Fibroblast of lung (primary cell): ENCODE measurements around the gene IRF4. TPM values are rescaled to one million over a fixed set of nuclear protein-coding genes. Genes with fewer than 3 reads are reported as not detected.

Experiments used
- DNase-seq, 2 donors: peaks; one replicate each; pipeline versions ENCODE4 v3.0.0 to v3.0.0-alpha.2; 2010; ENCODE audit warnings: low read depth in 2 of 2
- H2AFZ ChIP-seq: 2 replicates; pipeline ENCODE4 v1.5.1; 2012; ENCODE audit warnings: low read length, control low read depth, inconsistent platforms
- H3K27ac ChIP-seq: 2 replicates; pipeline ENCODE4 v1.5.1; 2011; ENCODE audit warnings: low read length, control low read depth; ENCODE audit not compliant: insufficient read depth
- H3K27me3 ChIP-seq: 2 replicates; pipeline ENCODE4 v1.5.1; 2011; ENCODE audit warnings: mild to moderate bottlenecking, low read length; ENCODE audit not compliant: control insufficient read depth, insufficient read depth
- H3K36me3 ChIP-seq: 2 replicates; pipeline ENCODE4 v1.5.1; 2011; ENCODE audit warnings: low read length; ENCODE audit not compliant: control insufficient read depth, insufficient read depth
- H3K4me1 ChIP-seq: 2 replicates; pipeline ENCODE4 v1.5.1; 2011; ENCODE audit warnings: low read length; ENCODE audit not compliant: control insufficient read depth, insufficient read depth; ENCODE audit errors: extremely low read depth
- H3K4me2 ChIP-seq: 2 replicates; pipeline ENCODE4 v1.5.1; 2011; ENCODE audit warnings: low read length, control low read depth; ENCODE audit not compliant: insufficient read depth; ENCODE audit errors: extremely low read depth
- H3K4me3 ChIP-seq, 4 experiments: fragments of 200-600 bp in 1 of 4; sonication (generic) in 1 of 4; replicated peaks in 1 of 4; 2 replicates each; pipeline ENCODE4 v1.5.1; 2011 to 2016; ENCODE audit warnings: low read length in 4 of 4, low read depth in 3 of 4, mild to moderate bottlenecking in 3 of 4, control low read depth in 2 of 4, inconsistent platforms in 1 of 4, mixed read lengths in 1 of 4; ENCODE audit not compliant: insufficient read depth in 1 of 4; ENCODE audit errors: control extremely low read depth in 1 of 4
- H3K79me2 ChIP-seq: 2 replicates; pipeline ENCODE4 v1.5.1; 2012; ENCODE audit warnings: mild to moderate bottlenecking, low read length, inconsistent platforms; ENCODE audit not compliant: control insufficient read depth, insufficient read depth
- H3K9ac ChIP-seq: 2 replicates; pipeline ENCODE4 v1.5.1; 2011; ENCODE audit warnings: mild to moderate bottlenecking, low read length, control low read depth; ENCODE audit not compliant: insufficient read depth
- H3K9me3 ChIP-seq: 2 replicates; pipeline ENCODE4 v1.5.1; 2012; ENCODE audit warnings: low read depth, low read length; ENCODE audit not compliant: control insufficient read depth, insufficient read depth
- H4K20me1 ChIP-seq: 2 replicates; pipeline ENCODE4 v1.5.1; 2011; ENCODE audit warnings: low read length; ENCODE audit not compliant: control insufficient read depth, insufficient read depth; ENCODE audit errors: extremely low read depth
- CTCF ChIP-seq, 2 donors: IDR thresholded peaks in 1 of 2; conservative IDR thresholded peaks in 1 of 2; 1 replicate in 1 of 2; 2 replicates in 1 of 2; pipeline ENCODE4 v1.5.1; 2011 to 2012; ENCODE audit warnings: low read length in 2 of 2, control low read depth in 1 of 2, inconsistent platforms in 1 of 2, low read depth in 1 of 2, mild to moderate bottlenecking in 1 of 2
- EZH2 ChIP-seq: IDR thresholded peaks from 2 replicates; pipeline ENCODE4 v1.5.1; 2012; ENCODE audit warnings: low read length, control low read depth, mild to moderate bottlenecking; ENCODE audit errors: missing control alignments
- polyA plus RNA-seq, 2 donors: library from polyadenylated mRNA; depleted of rRNA in 1 of 2; stranded (reverse) in 1 of 2; unstranded in 1 of 2; fragments of >200 nt; gene quantifications; 2 replicates each; pipeline ENCODE4 v1.2.1, GENCODE V29; 2011 to 2012; ENCODE audit warnings: missing spikeins in 1 of 2
- total RNA-seq: library from RNA; depleted of rRNA; stranded (reverse); fragments of >200 nt; gene quantifications from 2 replicates; pipeline ENCODE4 v1.2.1, GENCODE V29; 2014

The IRF4 gene
- total and polyA plus RNA-seq, 2 donors (not counting 1 experiment from before 2014, with no cell fraction given), result under 0.01 to 0.01 TPM

GRCh38 chr6:358432-358831 is 33.1 kb upstream of the IRF4 start:
- H3K4me2 ChIP-seq, result no peak overlapping the region
- no peak overlapping the region for H2AFZ ChIP-seq
- H3K27me3 ChIP-seq, result no peaks in the 10 kb centered on the region
- no peaks in the 10 kb centered on the region for H3K79me2 ChIP-seq
- TF ChIP-seq EZH2, result no peak
- no peak for TF ChIP-seq CTCF (conservative IDR thresholded peaks at IDR 0.05 in 1 of 2, IDR thresholded peaks at IDR 0.05 in 1 of 2; ENCODE audit: low read depth in 1 of 2, low read length in 2 of 2)
- H4K20me1 ChIP-seq, result no peaks in the 10 kb centered on the region
- H3K4me1 ChIP-seq, result no peaks in the 10 kb centered on the region
- no peak overlapping the region for H3K4me3 ChIP-seq
- no peak overlapping the region for H3K9ac ChIP-seq
- H3K9me3 ChIP-seq, result no peaks in the 10 kb centered on the region
- no peak overlapping the region for H3K27ac ChIP-seq
- no peak for DNase-seq
- H3K36me3 ChIP-seq, result no peaks in the 10 kb centered on the region

GRCh38 chr6:358847-359246 is 32.7 kb upstream of the IRF4 start:
- Histone ChIP-seq H4K20me1 (no peaks in the 10 kb centered on the region), H3K27ac (no peak overlapping the region), H3K79me2 (no peaks in the 10 kb centered on the region), H2AFZ (no peak overlapping the region), H3K4me1 (no peaks in the 10 kb centered on the region), H3K4me3 (no peak overlapping the region), H3K4me2 (no peak overlapping the region), H3K9me3 (no peaks in the 10 kb centered on the region), H3K27me3 (no peaks in the 10 kb centered on the region), H3K36me3 (no peaks in the 10 kb centered on the region), H3K9ac (no peak overlapping the region)
- TF ChIP-seq CTCF (conservative IDR thresholded peaks at IDR 0.05 in 1 of 2, IDR thresholded peaks at IDR 0.05 in 1 of 2; ENCODE audit: low read depth in 1 of 2, low read length in 2 of 2), result no peak
- TF ChIP-seq EZH2, result no peak
- DNase-seq, result no peak

GRCh38 chr6:359261-360035 is 32.1 kb upstream of the IRF4 start:
- Histone ChIP-seq H3K79me2 (no peaks in the 10 kb centered on the region), H3K36me3 (no peaks in the 10 kb centered on the region), H4K20me1 (no peaks in the 10 kb centered on the region), H3K4me1 (no peaks in the 10 kb centered on the region), H3K4me2 (no peak overlapping the region), H3K4me3 (no peak overlapping the region), H3K27me3 (no peaks in the 10 kb centered on the region), H3K9ac (no peak overlapping the region), H3K9me3 (no peaks in the 10 kb centered on the region), H3K27ac (no peak overlapping the region), H2AFZ (no peak overlapping the region)
- TF ChIP-seq EZH2 (no peak), CTCF (conservative IDR thresholded peaks at IDR 0.05 in 1 of 2, IDR thresholded peaks at IDR 0.05 in 1 of 2; ENCODE audit: low read depth in 1 of 2, low read length in 2 of 2) (no peak)
- no peak for DNase-seq
